OCI-M2 (cell line): ENCODE data around the gene DNMT1.
"Not testable (repeated sequence)": the region's sequence is repeated elsewhere in the genome, so short reads cannot be mapped to it uniquely, and the experiment has no call there.

Experiments used
- DNase-seq: peaks from one replicate; lab custom pipeline; 2025; ENCODE audit not compliant: unreplicated experiment; lab: John Stamatoyannopoulos, UW

The DNMT1 gene

GRCh38 chr19:10184636-10185035 lies 10.1 kb downstream of the DNMT1 start:
- no peak for DNase-seq

- no peak for DNase-seq
These were observed 10.8 kb downstream of the DNMT1 start for GRCh38 chr19:10183926-10184325.

- no peak for DNase-seq
These were observed 11.9 kb downstream of the DNMT1 start for GRCh38 chr19:10182847-10183246.

- no peak for DNase-seq
These were observed 12.7 kb downstream of the DNMT1 start for GRCh38 chr19:10182076-10182475.

- DNase-seq: no peak
These were observed 14.3 kb downstream of the DNMT1 start for GRCh38 chr19:10180459-10180858.

- DNase-seq: not testable (repeated sequence)
These were observed 14.7 kb downstream of the DNMT1 start for GRCh38 chr19:10180024-10180423.

- no peak for DNase-seq
These were observed 21.2 kb downstream of the DNMT1 start for GRCh38 chr19:10173527-10173926.

- DNase-seq: no peak
These were observed 26.3 kb downstream of the DNMT1 start for GRCh38 chr19:10168386-10168948.

- no peak for DNase-seq
These were observed 27.3 kb downstream of the DNMT1 start for GRCh38 chr19:10167459-10167858.

GRCh38 chr19:10166501-10166900 lies 28.3 kb downstream of the DNMT1 start:
- DNase-seq: not testable (repeated sequence)

GRCh38 chr19:10166046-10166445 lies 28.7 kb downstream of the DNMT1 start:
- DNase-seq: no peak

- DNase-seq: no peak
These were observed 31.2 kb downstream of the DNMT1 start for GRCh38 chr19:10163536-10163935.

- DNase-seq: no peak
These were observed 35.1 kb downstream of the DNMT1 start for GRCh38 chr19:10159610-10160009.

GRCh38 chr19:10158485-10158884 lies 36.3 kb downstream of the DNMT1 start:
- no peak for DNase-seq

- no peak for DNase-seq
These were observed 36.7 kb downstream of the DNMT1 start for GRCh38 chr19:10158071-10158470.

- no peak for DNase-seq
These were observed 38.9 kb downstream of the DNMT1 start for GRCh38 chr19:10155839-10156238.

GRCh38 chr19:10152100-10152499 lies 42.7 kb downstream of the DNMT1 start:
- no peak for DNase-seq

- no peak for DNase-seq
These were observed 43.2 kb downstream of the DNMT1 start for GRCh38 chr19:10151521-10151920.

GRCh38 chr19:10149427-10149826 lies 45.3 kb downstream of the DNMT1 start:
- DNase-seq: no peak

- DNase-seq: no peak
These were observed 48.6 kb downstream of the DNMT1 start for GRCh38 chr19:10146142-10146541.

GRCh38 chr19:10145031-10145430 lies 49.7 kb downstream of the DNMT1 start:
- DNase-seq: no peak

GRCh38 chr19:10144361-10144760 lies 50.4 kb downstream of the DNMT1 start:
- DNase-seq: no peak

- DNase-seq: no peak
These were observed 51.1 kb downstream of the DNMT1 start for GRCh38 chr19:10143681-10144080.
